GM12891 (cell line): Measurements from ENCODE around the gene MAPKAPK5.
"Not testable (repeated sequence)": the region's sequence is repeated elsewhere in the genome, so short reads cannot be mapped to it uniquely, and the experiment has no call there.

Source experiments
- DNase-seq: peaks from one replicate; pipeline ENCODE4 v3.0.0; 2011; ENCODE audit warnings: low spot score; ENCODE audit not compliant: insufficient read length
- FAIRE-seq: peaks from 2 replicates; lab custom pipeline; 2011; peaks lifted over from hg19 to GRCh38; lab: Jason Lieb, UNC
- PAX5 ChIP-seq: IDR thresholded peaks from 2 replicates; pipeline ENCODE4 v1.6.1; 2011; ENCODE audit warnings: low read length, moderate library complexity, mild to moderate bottlenecking; ENCODE audit not compliant: insufficient read depth, severe bottlenecking
- POLR2A ChIP-seq: IDR thresholded peaks from 2 replicates; pipeline ENCODE4 v1.6.1; 2011; ENCODE audit warnings: low read depth, low read length, control low read depth
- POLR2AphosphoS5 ChIP-seq: IDR thresholded peaks from 2 replicates; pipeline ENCODE4 v1.6.1; 2011; ENCODE audit warnings: low read depth, low read length, control low read depth
- POU2F2 ChIP-seq: IDR thresholded peaks from 2 replicates; pipeline ENCODE4 v1.6.1; 2011; ENCODE audit warnings: low read depth, mild to moderate bottlenecking, control low read depth, low read length, moderate library complexity
- SPI1 ChIP-seq: IDR thresholded peaks from 2 replicates; pipeline ENCODE4 v1.6.1; 2011; ENCODE audit warnings: low read depth, low read length, control low read depth
- TAF1 ChIP-seq: IDR thresholded peaks from 2 replicates; pipeline ENCODE4 v1.6.1; 2011; ENCODE audit warnings: low read depth, low read length, control low read depth

The MAPKAPK5 gene

GRCh38 chr12:111826992-111827391 is 15.0 kb upstream of the MAPKAPK5 start:
- DNase-seq (no peak), FAIRE-seq (no peak)
- TF ChIP-seq TAF1, result no peak
- TF ChIP-seq POU2F2, result no peak
- TF ChIP-seq POLR2AphosphoS5, result no peak
- TF ChIP-seq POLR2A, result no peak
- no peak for TF ChIP-seq PAX5
- TF ChIP-seq SPI1, result 0 out of 2 replicates have a peak, but pooled peaks have one; percentile 3

GRCh38 chr12:111827907-111828306 is 14.1 kb upstream of the MAPKAPK5 start:
- no peak for DNase-seq
- TF ChIP-seq TAF1 (no peak), PAX5 (no peak), POLR2AphosphoS5 (no peak), POLR2A (no peak), POU2F2 (no peak), SPI1 (no peak)
- FAIRE-seq, result no peak

- DNase-seq (no peak), FAIRE-seq (no peak)
- TF ChIP-seq SPI1, result no peak
- TF ChIP-seq POLR2A, result no peak
- no peak for TF ChIP-seq POLR2AphosphoS5
- no peak for TF ChIP-seq PAX5
- no peak for TF ChIP-seq TAF1
- no peak for TF ChIP-seq POU2F2
These were observed 13.6 kb upstream of the MAPKAPK5 start for GRCh38 chr12:111828338-111828979.

GRCh38 chr12:111829635-111830034 is 12.4 kb upstream of the MAPKAPK5 start:
- FAIRE-seq, DNase-seq: not testable (repeated sequence)

GRCh38 chr12:111834740-111835386 is 7.2 kb upstream of the MAPKAPK5 start:
- not testable (repeated sequence) for FAIRE-seq, DNase-seq

- DNase-seq, FAIRE-seq: not testable (repeated sequence)
These were observed 6.4 kb upstream of the MAPKAPK5 start for GRCh38 chr12:111835531-111836181.

GRCh38 chr12:111838353-111838752 is 3.7 kb upstream of the MAPKAPK5 start:
- DNase-seq, result no peak
- TF ChIP-seq POLR2AphosphoS5, result no peak
- no peak for TF ChIP-seq POLR2A
- no peak for TF ChIP-seq POU2F2
- TF ChIP-seq PAX5, result no peak
- FAIRE-seq, result no peak

- no peak for DNase-seq
- no peak for TF ChIP-seq POLR2AphosphoS5
- no peak for TF ChIP-seq POLR2A
- no peak for TF ChIP-seq PAX5
- TF ChIP-seq TAF1, result no peak
- TF ChIP-seq POU2F2, result no peak
- TF ChIP-seq SPI1, result no peak
- FAIRE-seq, result no peak
These were observed 1.2 kb upstream of the MAPKAPK5 start for GRCh38 chr12:111840807-111841206.

- TF ChIP-seq SPI1, result peak; percentile 34; the same call in 1 of the 2 replicates
- no peak for TF ChIP-seq TAF1
- no peak for TF ChIP-seq PAX5
- TF ChIP-seq POLR2A, result no peak
- TF ChIP-seq POU2F2, result no peak
- no peak for TF ChIP-seq POLR2AphosphoS5
- DNase-seq (peak; percentile 23), FAIRE-seq (no peak)
These were observed 735 bp upstream of the MAPKAPK5 start for GRCh38 chr12:111841236-111841749.

GRCh38 chr12:111842556-111843396 is 748 bp downstream of the MAPKAPK5 start:
- TF ChIP-seq PAX5 (no peak), POLR2A (no peak), POLR2AphosphoS5 (no peak), POU2F2 (no peak), TAF1 (no peak), SPI1 (no peak)
- FAIRE-seq, result no peak
- DNase-seq, result no peak
